Measurements from ENCODE around the gene N4BP2L2. TPM values are rescaled to one million over a fixed set of nuclear protein-coding genes. Genes with fewer than 3 reads are reported as not detected.

The N4BP2L2 gene
- total and polyA plus RNA-seq, 2 donors (not counting 3 experiments of a cell fraction or from before 2014, with no cell fraction given): 21.7 to 101 TPM

GRCh38 chr13:32511482-32511881, 27.1 kb downstream of the N4BP2L2 start:
- Histone ChIP-seq H4K20me1 (replicated peaks; ENCODE audit: control insufficient read depth, extremely low read depth, insufficient read depth, low read length) (no peaks in the 10 kb centered on the region), H3K4me3 (replicated peaks in 1 of 3; ENCODE audit: insufficient read depth in 1 of 3, low read depth in 1 of 3, low read length in 3 of 3) (no peak overlapping the region), H3K9me1 (replicated peaks; ENCODE audit: control insufficient read depth, extremely low read depth, insufficient read depth, low read length) (no peaks in the 10 kb centered on the region), H3K9me3 (replicated peaks; ENCODE audit: control insufficient read depth, insufficient read depth, low read length) (no peaks in the 10 kb centered on the region), H3K79me2 (ENCODE audit: control insufficient read depth, insufficient read depth, low read length) (no peaks in the 10 kb centered on the region), H3K36me3 (ENCODE audit: control insufficient read depth in 2 of 2, extremely low read depth in 1 of 2, insufficient read depth in 2 of 2, low read length in 2 of 2) (peaks cover 0 to 3% of the 10 kb centered on the region in 2 experiments), H3K4me1 (ENCODE audit: control insufficient read depth, extremely low read depth, insufficient read depth, low read length) (no peaks in the 10 kb centered on the region), H3K9ac (replicated peaks; ENCODE audit: extremely low read depth, insufficient read depth, low read length) (no peak overlapping the region), H3K27me3 (ENCODE audit: control insufficient read depth in 2 of 2, insufficient read depth in 2 of 2, low read length in 2 of 2) (no peaks in the 10 kb centered on the region), H3K27ac (ENCODE audit: insufficient read depth, low read depth, low read length) (no peak overlapping the region), H2AFZ (ENCODE audit: low read depth, low read length) (no peak overlapping the region), H3K4me2 (ENCODE audit: insufficient read depth, low read length) (no peak overlapping the region)
- DNase-seq (ENCODE audit: low read depth, low spot score) (no peak), FAIRE-seq (no peak)
- CTCF ChIA-PET: no interaction called here
- intact Hi-C loops (cut with micrococcal nuclease) (no loop called here), dilution Hi-C loops (cut with MboI; ENCODE audit: extremely low pct_ligation_motif_present, low sequenced_read_pairs) (no loop called here)
- POLR2A ChIA-PET: no interaction called here
- BruUV-seq (replicated peaks): no TSS peak
- no peak for TF ChIP-seq POLR2A (IDR thresholded peaks at IDR 0.05; ENCODE audit: low read depth, low read length)
- TF ChIP-seq JUN (IDR thresholded peaks at IDR 0.05; ENCODE audit: borderline replicate concordance, insufficient read depth, insufficient read length, low read depth): no peak
- TF ChIP-seq EZH2 (IDR thresholded peaks at IDR 0.05; ENCODE audit: borderline replicate concordance, low read depth, low read length, severe bottlenecking): no peak
- TF ChIP-seq POLR2AphosphoS5 (IDR thresholded peaks at IDR 0.05; ENCODE audit: insufficient read depth, low read depth, low read length): no peak
- TF ChIP-seq CTCF (IDR thresholded peaks at IDR 0.05; ENCODE audit: extremely low read depth in 1 of 2, insufficient read depth in 1 of 2, low read depth in 1 of 2, low read length in 2 of 2): no peak
- TF ChIP-seq MAX (IDR thresholded peaks at IDR 0.05; ENCODE audit: insufficient read depth, insufficient read length): no peak
- TF ChIP-seq MYC (IDR thresholded peaks at IDR 0.05; ENCODE audit: low read depth, low read length): no peak
- TF ChIP-seq GATA2 (IDR thresholded peaks at IDR 0.05; ENCODE audit: insufficient read depth, insufficient read length, low read depth, low read length): no peak
- TF ChIP-seq FOS (IDR thresholded peaks at IDR 0.05; ENCODE audit: borderline replicate concordance, insufficient read depth, low read length): no peak
